GM19463 (cell line): Measurements from ENCODE around the gene PPRC1.
"Not testable (repeated sequence)": the region's sequence is repeated elsewhere in the genome, so short reads cannot be mapped to it uniquely, and the experiment has no call there.

Experiments
- ATAC-seq: cut with Tn5 transposase; IDR thresholded peaks from one replicate; pipeline ENCODE4 v1.9.1; 2021; ENCODE audit warnings: mild to moderate bottlenecking, moderate library complexity; ENCODE audit not compliant: unreplicated experiment

Gene PPRC1

GRCh38 chr10:102188298-102188940 is 55.6 kb downstream of the PPRC1 start:
- no peak for ATAC-seq

GRCh38 chr10:102188941-102189898 is 56.4 kb downstream of the PPRC1 start:
- ATAC-seq, result not testable (repeated sequence)

GRCh38 chr10:102191956-102192355 is 59.1 kb downstream of the PPRC1 start:
- ATAC-seq, result no peak

- no peak for ATAC-seq
Observed at GRCh38 chr10:102195296-102195870, 62.5 kb downstream of the PPRC1 start.

GRCh38 chr10:102196893-102197292 is 64.1 kb downstream of the PPRC1 start:
- ATAC-seq, result peak; percentile 54

- no peak for ATAC-seq
Observed at GRCh38 chr10:102198027-102198426, 65.2 kb downstream of the PPRC1 start.
